Kidney capillary endothelial cell (primary cell): ENCODE results near the gene CD44.

Experiments
- DNase-seq: peaks from one replicate; pipeline ENCODE4 v3.0.0-alpha.2; 2018; ENCODE audit warnings: low spot score

CD44 gene

GRCh38 chr11:35237860-35238715, 99.1 kb downstream of the CD44 start:
- DNase-seq = peak; percentile 58

- DNase-seq = no peak
Observed at GRCh38 chr11:35238882-35239281, 99.9 kb downstream of the CD44 start.

- DNase-seq = no peak
Observed at GRCh38 chr11:35239471-35240075, 100.6 kb downstream of the CD44 start.

- DNase-seq = no peak
Observed at GRCh38 chr11:35241083-35241482, 102.1 kb downstream of the CD44 start.

GRCh38 chr11:35241531-35241930, 102.6 kb downstream of the CD44 start:
- no peak for DNase-seq

GRCh38 chr11:35242412-35243242, 103.7 kb downstream of the CD44 start:
- no peak for DNase-seq

- no peak for DNase-seq
Observed at GRCh38 chr11:35243774-35244173, 104.8 kb downstream of the CD44 start.

- DNase-seq = no peak
Observed at GRCh38 chr11:35245056-35245455, 106.1 kb downstream of the CD44 start.

GRCh38 chr11:35245786-35246185, 106.8 kb downstream of the CD44 start:
- no peak for DNase-seq

GRCh38 chr11:35246745-35247144, 107.8 kb downstream of the CD44 start:
- DNase-seq = no peak

- DNase-seq = no peak
Observed at GRCh38 chr11:35247428-35247827, 108.5 kb downstream of the CD44 start.

GRCh38 chr11:35247863-35248262, 108.9 kb downstream of the CD44 start:
- no peak for DNase-seq

GRCh38 chr11:35248558-35249323, 109.8 kb downstream of the CD44 start:
- DNase-seq = no peak

GRCh38 chr11:35250192-35250591, 111.2 kb downstream of the CD44 start:
- no peak for DNase-seq

- DNase-seq = no peak
Observed at GRCh38 chr11:35250621-35251020, 111.7 kb downstream of the CD44 start.

GRCh38 chr11:35253237-35253636, 114.3 kb downstream of the CD44 start:
- no peak for DNase-seq

- no peak for DNase-seq
Observed at GRCh38 chr11:35255514-35255913, 116.5 kb downstream of the CD44 start.

- no peak for DNase-seq
Observed at GRCh38 chr11:35256296-35256695, 117.3 kb downstream of the CD44 start.

- DNase-seq = no peak
Observed at GRCh38 chr11:35257281-35257680, 118.3 kb downstream of the CD44 start.

- DNase-seq = no peak
Observed at GRCh38 chr11:35259529-35259928, 120.6 kb downstream of the CD44 start.

- no peak for DNase-seq
Observed at GRCh38 chr11:35260342-35260985, 121.5 kb downstream of the CD44 start.
